HG03103 (cell line): ENCODE measurements around the gene VIT.

ENCODE experiments used
- ATAC-seq: cut with Tn5 transposase; IDR thresholded peaks from one replicate; pipeline ENCODE4 v1.9.1; 2021; ENCODE audit warnings: low read depth; ENCODE audit not compliant: unreplicated experiment

VIT gene

DNA sequence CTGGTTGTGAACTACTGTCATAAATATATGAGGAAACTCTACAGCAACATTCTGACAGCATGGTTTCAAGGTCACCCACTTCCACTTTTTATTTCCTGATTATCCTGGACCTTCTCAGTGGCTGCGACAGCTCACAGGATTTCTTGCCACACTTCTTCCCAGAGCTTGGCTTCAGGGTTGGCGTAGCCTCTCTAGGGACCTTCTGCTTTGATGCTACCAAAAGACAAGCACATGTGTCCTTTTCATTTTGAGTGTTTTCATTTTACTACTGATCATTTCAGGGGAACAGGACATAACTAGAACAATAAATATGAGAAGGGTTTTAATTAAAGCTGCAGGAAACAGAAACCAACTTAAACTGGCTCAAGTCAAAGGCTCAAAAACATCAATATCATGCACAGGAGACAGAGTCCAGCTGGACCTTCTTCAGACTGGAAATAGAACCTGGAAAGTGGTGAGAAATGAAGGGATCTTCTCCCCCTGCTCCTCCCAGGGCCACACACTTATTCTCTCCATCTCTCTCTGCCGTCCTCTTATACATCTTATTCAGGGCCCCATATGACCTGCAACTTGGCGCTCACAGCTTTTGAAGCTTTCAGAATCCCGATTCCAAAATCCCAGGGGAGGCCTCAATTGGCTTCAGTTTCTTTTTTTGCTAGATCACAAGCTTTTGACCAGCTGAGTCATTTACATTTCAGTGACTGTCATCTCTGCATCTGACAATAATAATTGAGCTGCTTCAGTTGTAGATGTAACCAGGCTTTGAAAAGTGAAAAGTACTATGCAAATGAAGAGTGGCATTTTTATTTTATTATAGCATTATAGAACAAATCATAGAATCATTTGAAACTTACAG lies 9.7 kb downstream of the VIT start:
- no peak for ATAC-seq

DNA sequence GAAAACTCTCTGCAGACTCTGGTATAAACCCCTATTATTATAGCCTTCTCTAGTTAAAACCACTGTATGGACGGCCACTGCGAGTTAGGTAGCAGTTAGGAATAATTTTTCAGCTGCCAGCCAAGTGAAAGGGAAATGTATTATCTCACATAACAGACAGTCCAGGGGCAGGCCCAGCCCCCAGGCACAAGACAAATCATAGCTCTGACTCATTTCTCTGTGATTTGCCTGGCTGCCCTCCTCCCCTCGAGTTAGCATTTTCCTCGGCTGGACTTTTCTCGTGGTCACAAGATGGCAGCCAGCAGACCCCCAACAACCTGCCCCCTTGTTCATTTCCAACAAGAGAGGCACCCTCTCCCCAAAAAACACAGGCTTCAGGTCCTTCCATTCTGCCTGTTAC lies 10.5 kb downstream of the VIT start:
- no peak for ATAC-seq

DNA sequence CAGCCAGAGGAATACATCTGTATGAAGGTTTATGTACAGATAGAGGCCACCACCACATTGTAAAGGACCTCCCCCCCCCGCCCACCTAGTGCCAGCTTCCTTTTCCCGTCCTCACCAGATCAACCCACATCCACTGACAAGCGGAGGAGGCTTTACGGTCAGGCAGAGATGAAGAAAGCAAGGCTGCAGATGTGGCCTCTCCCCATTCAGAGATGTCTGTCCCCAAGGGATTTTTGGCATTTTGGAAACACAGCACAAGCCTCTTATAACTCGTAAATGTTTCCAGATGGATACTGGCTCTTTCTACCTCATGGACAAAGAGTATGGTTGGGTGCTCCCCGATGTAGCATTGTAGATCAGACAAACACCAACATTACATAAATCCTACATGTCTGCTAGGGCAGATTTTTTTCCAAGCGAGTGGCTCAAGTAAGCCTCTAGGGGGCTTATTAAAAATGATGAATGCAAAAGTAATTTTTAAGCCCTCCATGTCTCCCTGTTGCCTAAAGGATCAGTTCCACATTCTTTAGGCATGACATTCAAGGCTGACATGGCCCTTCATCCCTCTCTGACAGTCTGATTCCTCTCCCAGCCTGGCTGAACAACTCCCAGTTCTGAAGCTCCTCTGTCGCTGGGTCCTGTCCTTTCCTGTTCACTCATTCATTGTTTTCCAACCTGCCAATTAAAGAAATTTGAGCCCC lies 11.7 kb downstream of the VIT start:
- ATAC-seq, result no peak

DNA sequence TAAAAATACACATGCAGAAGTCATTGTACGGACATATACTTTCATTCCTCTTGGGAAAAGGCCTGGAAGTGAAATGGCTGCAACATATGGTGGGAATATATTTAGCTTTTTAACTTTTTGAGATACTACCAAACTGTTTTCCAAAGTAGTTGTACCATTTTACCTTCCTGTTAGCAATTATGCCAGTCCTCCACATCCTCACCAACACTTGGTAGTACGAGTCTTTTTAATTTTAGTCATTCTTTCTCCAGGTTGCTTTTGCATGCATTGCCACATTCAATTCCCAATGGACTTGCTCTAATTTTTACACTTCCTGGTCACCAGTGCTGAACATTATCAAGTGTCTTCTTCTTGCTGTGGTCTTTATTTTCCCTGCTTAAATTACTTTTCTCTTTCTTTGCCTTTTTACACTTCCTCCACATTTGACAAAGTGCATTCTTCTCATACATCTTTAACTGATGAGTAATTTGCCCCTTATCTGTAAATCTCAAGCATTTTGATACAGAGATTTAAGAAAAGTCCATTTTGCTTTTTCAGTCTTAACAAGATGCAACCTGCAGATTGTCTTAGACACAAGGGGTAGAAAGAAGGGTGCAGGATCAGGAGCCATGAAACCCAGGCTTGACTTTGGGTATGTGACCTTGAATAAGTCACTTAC lies 14.5 kb downstream of the VIT start:
- no peak for ATAC-seq

DNA sequence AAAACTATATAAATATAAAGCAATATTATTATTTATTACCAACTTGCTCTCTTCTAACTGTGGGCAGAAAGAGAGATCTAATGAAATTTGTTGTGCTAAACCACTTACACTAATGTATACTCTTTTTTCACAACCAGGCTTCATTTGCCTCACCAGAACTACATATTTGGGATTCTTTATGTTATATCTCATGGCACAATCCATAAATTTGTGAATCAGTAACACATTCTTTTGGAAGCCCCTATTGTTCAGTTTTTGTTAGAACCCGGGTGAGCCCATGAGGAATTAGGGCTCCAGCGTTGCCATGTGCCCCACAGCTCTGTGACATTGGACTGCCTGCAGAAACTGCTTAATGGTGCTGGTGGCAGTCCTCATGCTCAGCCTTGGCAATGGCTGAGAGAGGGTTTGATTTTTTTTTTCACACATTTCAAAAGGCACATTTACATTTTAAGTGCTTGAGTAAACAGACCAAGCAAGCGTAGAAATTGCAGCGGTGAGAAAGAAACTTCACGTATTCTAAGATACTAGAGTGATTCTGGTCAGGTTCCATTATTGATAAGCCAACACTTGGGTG lies 15.3 kb downstream of the VIT start:
- no peak for ATAC-seq

DNA sequence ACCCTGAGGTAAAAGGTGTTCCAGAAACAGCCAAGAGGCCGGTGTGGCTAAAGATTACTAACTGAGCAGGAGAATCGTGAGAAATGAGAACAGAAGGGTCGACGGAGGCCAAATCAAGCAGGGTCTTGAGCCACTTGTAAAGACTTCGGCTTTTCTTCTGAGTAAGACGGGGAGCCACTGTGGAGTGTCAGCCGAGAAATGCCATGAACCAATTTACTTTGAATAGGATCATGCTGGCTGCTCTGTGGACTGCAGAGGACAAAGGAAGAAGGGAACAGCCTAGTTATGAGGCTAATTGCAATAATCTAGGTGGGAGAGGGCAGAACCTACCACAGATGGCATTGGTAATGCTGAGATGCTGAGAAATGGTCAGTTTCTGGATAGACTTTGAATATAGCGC lies 16.8 kb downstream of the VIT start:
- ATAC-seq, result no peak

DNA sequence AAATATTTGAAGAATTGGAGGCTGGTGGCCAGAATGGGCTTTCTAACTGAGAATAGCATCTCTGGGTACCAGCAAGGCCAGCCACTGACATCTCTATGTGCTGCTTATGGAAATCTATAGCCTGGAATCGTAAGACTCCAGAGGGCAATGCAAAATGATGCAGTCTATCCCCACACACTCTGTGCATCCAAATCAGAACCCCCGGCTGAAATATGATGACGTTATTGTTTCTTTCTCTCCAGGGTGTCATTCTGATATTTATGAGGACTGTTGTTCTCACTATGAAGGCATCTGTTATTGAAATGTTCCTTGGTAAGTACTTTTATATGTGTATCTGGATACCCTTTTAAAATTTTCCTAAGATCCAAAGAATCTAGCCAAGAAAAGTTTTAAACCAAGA lies 19.6 kb downstream of the VIT start:
- no peak for ATAC-seq

DNA sequence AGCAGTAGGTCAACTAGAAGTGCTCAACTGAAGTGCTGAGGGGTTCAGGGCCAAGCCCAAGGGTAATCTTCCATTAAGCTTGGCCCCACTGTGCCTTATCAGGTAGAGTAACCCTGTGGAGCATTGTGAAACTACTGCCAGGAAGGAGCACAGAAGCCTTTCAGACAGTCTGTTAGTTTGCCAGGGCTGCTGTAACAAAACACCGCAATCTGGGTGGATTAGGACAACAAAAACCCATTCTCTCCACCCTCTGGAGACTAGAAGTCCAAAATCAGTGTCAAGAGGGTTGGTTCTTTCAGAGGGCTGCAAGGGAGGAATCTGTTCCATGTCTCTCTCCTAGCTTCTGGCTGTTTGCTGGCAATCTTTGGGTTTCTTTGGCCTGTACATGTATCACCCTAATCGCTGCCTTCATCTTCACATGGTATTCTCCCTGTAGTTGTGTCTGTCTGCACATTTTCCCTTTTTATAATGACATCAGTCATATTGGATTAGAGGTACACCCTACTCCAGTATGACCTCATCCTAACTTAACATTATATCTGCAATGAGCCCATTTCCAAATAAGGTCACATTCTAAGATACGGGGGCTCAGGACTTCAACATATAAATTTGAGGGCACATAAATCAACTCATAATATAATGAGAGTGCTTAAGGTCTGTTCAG lies 21.2 kb downstream of the VIT start:
- ATAC-seq, result no peak

DNA sequence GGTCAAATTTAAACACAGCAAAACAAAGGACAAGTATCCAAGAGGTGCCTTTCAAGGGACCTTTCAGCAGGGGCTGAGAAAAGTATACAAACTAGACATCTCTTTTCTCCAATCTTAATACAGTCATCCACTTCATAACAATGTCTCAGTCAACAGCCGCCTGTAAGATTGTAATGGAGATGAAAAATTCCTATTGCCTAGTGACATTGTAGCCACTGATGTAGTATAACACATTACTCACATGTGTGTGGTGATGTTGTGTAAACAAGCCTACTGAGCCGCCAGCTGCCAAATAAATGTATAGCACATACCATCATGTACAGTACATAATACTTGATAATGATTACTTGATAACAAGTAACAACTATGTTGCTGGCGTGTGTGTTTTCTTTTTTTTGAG lies 31.0 kb downstream of the VIT start:
- ATAC-seq, result no peak

DNA sequence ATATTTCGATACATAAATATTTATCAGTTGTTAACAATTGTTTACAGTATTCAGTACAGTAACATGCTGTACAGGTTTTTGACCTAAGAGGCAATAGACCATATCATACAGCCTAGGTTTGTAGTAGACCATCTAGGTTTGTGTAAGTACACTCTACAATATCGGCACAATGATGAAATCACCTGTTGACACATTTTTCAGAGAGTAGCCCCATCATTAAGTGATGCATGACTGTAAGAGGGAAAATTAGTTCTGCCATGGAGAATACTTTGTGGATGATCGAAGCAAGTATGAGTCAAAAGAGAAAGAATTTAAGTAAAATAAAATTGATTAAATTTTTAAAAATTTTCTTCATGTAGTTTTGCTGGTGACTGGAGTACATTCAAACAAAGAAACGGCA lies 32.6 kb downstream of the VIT start:
- no peak for ATAC-seq

DNA sequence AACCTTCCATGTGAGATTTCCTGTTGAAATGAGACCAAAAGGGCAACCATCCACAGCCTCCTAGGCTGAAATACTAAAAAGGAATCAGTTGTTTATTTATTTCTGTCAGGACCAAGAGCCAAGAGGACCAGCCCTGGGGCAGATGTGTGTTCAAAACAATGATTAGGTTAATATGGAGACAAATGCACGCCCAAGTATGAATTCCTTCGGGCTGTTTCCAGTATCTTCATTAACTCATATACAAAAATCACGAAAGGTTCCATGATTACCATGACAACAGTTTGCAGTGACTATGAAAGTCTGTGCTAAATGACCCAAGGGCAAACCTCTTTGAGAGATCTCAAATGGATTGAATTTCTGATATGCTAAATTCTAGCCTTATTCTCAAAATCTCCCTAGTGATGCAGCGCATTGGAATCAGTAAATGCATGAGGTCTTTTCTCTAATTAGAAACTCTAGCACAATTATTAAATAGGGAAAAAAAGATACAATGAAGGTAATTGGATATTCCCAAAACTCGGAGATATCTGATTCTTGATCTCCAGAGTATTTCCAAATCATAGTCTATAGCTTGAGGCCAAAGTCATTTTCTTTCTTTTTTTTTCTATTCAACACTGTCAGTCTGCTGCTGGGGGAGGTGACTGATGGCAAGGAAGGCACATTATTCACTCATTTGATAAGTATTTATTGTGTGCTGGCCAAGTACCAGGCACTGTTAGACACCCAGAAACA lies 35.6 kb downstream of the VIT start:
- ATAC-seq, result no peak

DNA sequence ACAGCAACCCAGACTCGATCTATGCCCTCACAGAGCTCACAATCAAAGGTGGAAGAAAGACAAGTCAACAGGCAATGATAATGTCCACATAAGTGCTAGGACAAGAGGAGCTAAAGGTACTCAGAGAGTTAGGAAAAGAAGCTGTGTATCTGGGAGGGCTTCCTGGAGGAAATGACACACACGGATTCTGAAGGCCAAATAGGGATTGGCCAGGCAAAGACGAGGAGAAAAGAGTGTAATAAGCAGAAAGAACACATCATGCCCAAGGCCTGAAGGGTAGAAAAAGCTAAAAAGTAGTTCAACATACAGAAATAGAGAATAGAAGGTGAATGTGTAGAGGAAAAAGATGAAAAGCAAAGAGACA lies 36.1 kb downstream of the VIT start:
- ATAC-seq, result no peak

DNA sequence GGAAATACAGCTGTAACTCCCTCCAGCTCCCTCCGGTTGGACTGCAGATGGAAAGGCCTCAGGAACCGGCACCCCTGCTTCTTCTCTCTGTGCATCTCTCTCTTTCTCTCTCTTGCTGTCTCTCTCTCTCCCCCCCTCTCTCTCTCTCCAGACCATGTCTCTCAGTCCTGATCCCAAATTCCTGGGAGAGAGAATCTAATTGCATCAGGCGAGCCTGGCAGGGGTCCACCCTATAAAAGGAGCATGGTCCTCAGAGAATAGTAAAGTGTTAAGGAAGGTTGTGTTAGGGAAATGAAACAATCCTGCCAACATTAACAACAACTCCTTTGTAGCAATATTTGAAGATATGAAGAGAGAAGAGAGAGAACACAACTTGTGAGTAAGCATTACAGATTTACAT lies 36.7 kb downstream of the VIT start:
- ATAC-seq, result no peak

DNA sequence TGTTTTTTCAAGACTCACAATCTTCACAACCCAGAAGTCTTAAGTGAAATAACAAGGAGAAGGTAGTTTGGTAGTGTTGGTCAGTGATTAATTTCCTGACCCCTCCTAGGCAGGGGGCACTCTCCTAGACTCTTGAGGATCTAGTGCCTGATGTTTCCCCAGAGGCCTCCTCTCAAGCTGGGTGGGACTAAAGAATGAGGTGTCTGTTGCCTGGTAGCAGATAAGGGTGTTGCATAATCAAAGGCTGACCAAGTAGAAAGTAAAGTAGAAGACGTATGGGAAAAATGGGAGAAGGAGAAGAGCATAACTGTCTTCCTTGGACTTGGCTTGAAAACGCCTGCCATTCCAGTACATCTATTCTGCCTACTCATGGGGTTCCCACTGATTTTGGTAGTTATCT lies 37.8 kb downstream of the VIT start:
- no peak for ATAC-seq

DNA sequence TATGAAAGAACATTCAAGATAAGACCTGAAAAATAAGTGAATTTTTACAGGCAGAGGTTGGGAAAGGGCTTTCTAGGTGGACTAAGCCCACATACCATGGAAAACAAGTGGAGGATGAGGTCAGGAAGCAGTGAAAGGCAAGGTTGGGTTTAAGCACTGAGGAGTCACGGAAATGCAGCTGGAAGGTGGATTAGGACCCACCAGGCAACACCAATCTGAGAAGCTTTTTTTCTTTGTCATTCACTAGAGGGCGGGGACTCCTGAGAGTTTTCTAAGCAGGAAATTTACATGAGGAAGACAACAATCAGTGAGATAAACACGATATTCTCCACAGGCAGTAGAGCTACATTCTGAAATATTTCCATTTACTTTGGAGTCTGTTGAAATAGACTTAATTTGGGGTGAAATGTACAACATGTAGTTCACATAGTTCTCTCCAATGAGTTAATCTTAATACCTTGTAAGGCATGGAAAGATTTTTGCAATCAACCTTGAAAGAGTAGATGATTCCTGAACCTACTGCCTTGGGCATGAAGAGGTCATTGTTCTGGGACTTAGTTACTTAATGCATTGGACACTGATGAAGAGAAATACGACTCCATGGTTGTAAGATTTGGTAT lies 40.7 kb downstream of the VIT start:
- no peak for ATAC-seq

DNA sequence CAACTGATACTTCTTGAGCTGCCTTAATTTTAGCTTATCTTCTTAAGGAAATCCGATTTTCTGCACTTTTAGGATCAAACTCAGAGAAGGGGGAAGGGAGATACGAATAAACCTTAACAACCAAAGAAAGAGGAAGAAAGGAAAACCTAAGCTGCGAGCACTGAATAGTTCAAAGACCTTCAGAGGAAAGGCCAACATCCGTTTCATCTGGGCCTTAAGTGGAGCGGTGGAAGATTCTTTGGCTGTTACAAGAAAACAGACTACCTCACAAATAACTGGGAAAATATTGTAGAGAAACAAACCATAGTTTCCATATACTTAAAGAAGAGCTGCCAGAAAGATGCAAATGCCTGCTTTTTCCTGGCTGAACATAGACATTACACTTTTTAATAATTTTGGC lies 43.6 kb downstream of the VIT start:
- no peak for ATAC-seq

DNA sequence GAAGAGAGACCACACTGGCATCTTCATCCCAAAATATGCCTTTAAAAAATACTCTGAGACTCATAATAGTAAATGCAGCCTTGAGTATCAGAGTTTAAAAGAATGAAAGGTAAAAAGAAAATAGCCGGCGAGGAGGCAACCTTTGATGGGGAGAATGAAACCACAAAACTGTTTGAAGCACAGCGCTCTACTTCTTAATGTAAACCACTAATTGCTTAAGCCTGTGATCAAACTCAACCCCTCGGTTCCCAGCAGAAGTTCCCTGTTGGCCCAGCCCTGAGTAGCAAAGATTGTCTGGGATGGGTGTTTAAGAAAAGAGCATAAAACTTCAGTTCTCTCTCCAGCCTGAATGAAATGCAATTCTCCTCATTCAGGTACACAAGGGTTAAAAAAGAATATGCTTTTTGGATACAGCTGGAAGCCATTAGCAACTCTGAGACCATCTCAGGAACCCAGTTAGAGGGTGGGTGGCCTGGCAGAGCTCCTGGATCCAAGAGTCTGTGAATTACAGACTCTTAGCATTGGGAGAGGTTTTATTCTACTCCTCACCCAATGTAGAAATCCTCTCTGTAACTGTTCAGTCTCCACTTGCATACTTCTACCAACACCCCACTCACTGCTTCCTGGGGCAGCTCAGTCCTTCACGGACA lies 44.8 kb downstream of the VIT start:
- ATAC-seq, result no peak

DNA sequence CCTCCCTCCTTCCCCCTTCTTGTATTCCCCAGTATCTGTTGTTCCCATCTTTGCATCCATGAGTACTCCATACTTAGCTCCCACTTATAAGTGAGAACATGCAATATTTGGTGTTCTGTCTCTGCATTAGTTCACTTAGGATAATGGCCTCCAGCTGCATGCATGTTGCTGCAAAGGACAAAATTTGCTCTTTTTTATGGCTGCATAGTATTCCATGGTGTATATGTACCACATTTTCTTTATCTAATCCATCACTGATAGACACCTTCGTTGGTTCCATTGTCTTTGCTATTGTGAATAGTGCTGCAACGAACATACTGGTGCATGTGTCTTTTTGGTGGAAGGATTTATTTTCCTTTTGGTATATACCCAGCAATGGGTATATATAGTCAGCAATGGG lies 47.4 kb downstream of the VIT start:
- no peak for ATAC-seq

DNA sequence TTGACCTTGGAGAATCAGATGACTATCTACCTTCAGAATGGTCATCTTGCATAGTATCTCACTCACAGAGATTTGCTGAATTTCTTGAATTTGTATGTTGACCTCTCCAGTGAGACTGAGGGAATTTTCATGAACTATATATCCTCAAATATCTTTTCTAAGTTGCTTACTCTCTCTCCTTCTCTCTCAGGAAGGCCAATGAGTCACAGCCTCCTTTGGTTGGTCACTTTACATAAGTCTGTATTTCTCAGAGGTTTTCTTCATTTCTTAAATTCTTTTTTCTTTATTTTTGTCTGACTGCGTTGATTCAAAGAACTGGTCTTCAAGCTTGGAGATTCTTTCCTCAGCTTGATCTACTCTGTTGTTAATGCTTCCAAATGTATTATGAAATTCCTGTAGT lies 51.7 kb downstream of the VIT start:
- ATAC-seq, result no peak
